Fibroblast of villous mesenchyme (primary cell): ENCODE results near the gene AP2M1. TPM values are rescaled to one million over a fixed set of nuclear protein-coding genes. Genes with fewer than 3 reads are reported as not detected.

Source experiments
- DNase-seq: peaks from one replicate; pipeline ENCODE4 v3.0.0-alpha.2; 2010; ENCODE audit warnings: low read depth
- H3K4me3 ChIP-seq: 2 replicates; pipeline ENCODE4 v1.5.1; 2011; ENCODE audit warnings: low read depth, mild to moderate bottlenecking, low read length
- CTCF ChIP-seq: IDR thresholded peaks from 2 replicates; pipeline ENCODE4 v1.5.1; 2012; ENCODE audit warnings: low read depth, mild to moderate bottlenecking, low read length; ENCODE audit not compliant: insufficient read depth
- total RNA-seq: library from RNA; depleted of rRNA; stranded (reverse); fragments of >200 nt; gene quantifications from 2 replicates; pipeline ENCODE4 v1.2.3, GENCODE V29; 2012

The AP2M1 gene
- total RNA-seq, 1 donor, result 469 TPM

- DNase-seq, result no peak
- H3K4me3 ChIP-seq, result no peak overlapping the region
- TF ChIP-seq CTCF, result no peak
These were observed 18.2 kb downstream of the AP2M1 start for GRCh38 chr3:184192889-184193288.

- no peak overlapping the region for H3K4me3 ChIP-seq
- no peak for DNase-seq
- TF ChIP-seq CTCF, result no peak
These were observed 19.4 kb downstream of the AP2M1 start for GRCh38 chr3:184193991-184194539.

GRCh38 chr3:184196536-184196935, 21.9 kb downstream of the AP2M1 start:
- no peak overlapping the region for H3K4me3 ChIP-seq
- no peak for DNase-seq
- no peak for TF ChIP-seq CTCF

GRCh38 chr3:184198509-184198908, 23.9 kb downstream of the AP2M1 start:
- no peak for TF ChIP-seq CTCF
- H3K4me3 ChIP-seq, result no peak overlapping the region
- DNase-seq, result no peak

GRCh38 chr3:184200825-184201224, 26.2 kb downstream of the AP2M1 start:
- DNase-seq, result no peak
- no peak for TF ChIP-seq CTCF
- H3K4me3 ChIP-seq, result no peak overlapping the region

- H3K4me3 ChIP-seq, result no peak overlapping the region
- TF ChIP-seq CTCF, result no peak
- DNase-seq, result no peak
These were observed 28.9 kb downstream of the AP2M1 start for GRCh38 chr3:184203526-184203925.
